ENCODE measurements around the gene PPY.

The PPY gene

GRCh38 chr17:43961954-43962353 lies 19.7 kb upstream of the PPY start:
- no peak for TF ChIP-seq POLR2AphosphoS5 (IDR thresholded peaks at IDR 0.05; ENCODE audit: low read depth, low read length)
- TF ChIP-seq TAF1 (IDR thresholded peaks at IDR 0.05; ENCODE audit: borderline replicate concordance, insufficient read depth, low read length): no peak
- no peak for TF ChIP-seq FOXP2 (optimal IDR thresholded peaks at IDR 0.05; ENCODE audit: borderline replicate concordance, extremely low read depth, extremely low read length, insufficient read depth)
- no peak for TF ChIP-seq SIN3A (IDR thresholded peaks at IDR 0.05; ENCODE audit: borderline replicate concordance, insufficient read depth, low read length)
- no peak for TF ChIP-seq REST (IDR thresholded peaks at IDR 0.05; ENCODE audit: insufficient read depth in 1 of 2, low read depth in 2 of 2, low read length in 2 of 2)

GRCh38 chr17:43958748-43959352 lies 16.6 kb upstream of the PPY start:
- TF ChIP-seq SIN3A (IDR thresholded peaks at IDR 0.05; ENCODE audit: borderline replicate concordance, insufficient read depth, low read length): no peak
- no peak for TF ChIP-seq FOXP2 (optimal IDR thresholded peaks at IDR 0.05; ENCODE audit: borderline replicate concordance, extremely low read depth, extremely low read length, insufficient read depth)
- TF ChIP-seq TAF1 (IDR thresholded peaks at IDR 0.05; ENCODE audit: borderline replicate concordance, insufficient read depth, low read length): no peak
- TF ChIP-seq REST (IDR thresholded peaks at IDR 0.05; ENCODE audit: insufficient read depth in 1 of 2, low read depth in 2 of 2, low read length in 2 of 2): no peak
- TF ChIP-seq POLR2AphosphoS5 (IDR thresholded peaks at IDR 0.05; ENCODE audit: low read depth, low read length): no peak

- TF ChIP-seq POLR2AphosphoS5 (IDR thresholded peaks at IDR 0.05; ENCODE audit: low read depth, low read length): no peak
- TF ChIP-seq REST (IDR thresholded peaks at IDR 0.05; ENCODE audit: insufficient read depth in 1 of 2, low read depth in 2 of 2, low read length in 2 of 2): no peak
- no peak for TF ChIP-seq TAF1 (IDR thresholded peaks at IDR 0.05; ENCODE audit: borderline replicate concordance, insufficient read depth, low read length)
- TF ChIP-seq FOXP2 (optimal IDR thresholded peaks at IDR 0.05; ENCODE audit: borderline replicate concordance, extremely low read depth, extremely low read length, insufficient read depth): no peak
- TF ChIP-seq SIN3A (IDR thresholded peaks at IDR 0.05; ENCODE audit: borderline replicate concordance, insufficient read depth, low read length): no peak
Observed at GRCh38 chr17:43956222-43956621, 13.9 kb upstream of the PPY start.

DNA sequence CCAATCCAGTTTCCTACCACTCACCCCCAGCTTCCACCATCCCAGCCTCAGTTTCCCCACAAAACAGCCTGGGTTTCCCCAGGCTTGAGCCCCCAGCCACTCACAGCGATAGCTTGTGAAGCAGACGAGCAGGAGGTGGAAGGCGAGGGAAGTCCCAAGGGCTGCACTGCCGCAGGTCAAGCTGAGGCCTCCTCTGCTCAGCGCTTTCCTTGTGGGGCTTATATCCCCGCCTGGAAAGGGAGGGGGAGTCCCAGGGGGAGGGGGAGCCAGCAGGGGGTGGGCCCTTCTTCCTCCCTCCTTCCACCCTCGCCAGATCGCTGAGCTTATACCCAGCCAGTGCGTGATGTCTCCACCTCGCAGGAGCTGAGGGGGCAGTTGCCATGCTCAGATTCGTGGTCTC lies 11.5 kb upstream of the PPY start, which contains the start of gene PYY:
TSS of gene PYY (minus strand) at position 195 of the 400 bp plus-strand sequence. CDS start 457 bp downstream, outside the sequence.
- TF ChIP-seq POLR2AphosphoS5 (IDR thresholded peaks at IDR 0.05; ENCODE audit: low read depth, low read length) (no peak), SIN3A (IDR thresholded peaks at IDR 0.05; ENCODE audit: borderline replicate concordance, insufficient read depth, low read length) (no peak), REST (IDR thresholded peaks at IDR 0.05; ENCODE audit: insufficient read depth in 1 of 2, low read depth in 2 of 2, low read length in 2 of 2) (no peak), FOXP2 (optimal IDR thresholded peaks at IDR 0.05; ENCODE audit: borderline replicate concordance, extremely low read depth, extremely low read length, insufficient read depth) (no peak)
